ENCODE data around the gene CRTAC1. TPM values are rescaled to one million over a fixed set of nuclear protein-coding genes. Genes with fewer than 3 reads are reported as not detected.

Gene CRTAC1
- total and polyA plus RNA-seq, 10 of the 15 experiments (the other 5 are each of a cell fraction or from before 2014, with no cell fraction given): 0.10 TPM; not detected in 9

DNA sequence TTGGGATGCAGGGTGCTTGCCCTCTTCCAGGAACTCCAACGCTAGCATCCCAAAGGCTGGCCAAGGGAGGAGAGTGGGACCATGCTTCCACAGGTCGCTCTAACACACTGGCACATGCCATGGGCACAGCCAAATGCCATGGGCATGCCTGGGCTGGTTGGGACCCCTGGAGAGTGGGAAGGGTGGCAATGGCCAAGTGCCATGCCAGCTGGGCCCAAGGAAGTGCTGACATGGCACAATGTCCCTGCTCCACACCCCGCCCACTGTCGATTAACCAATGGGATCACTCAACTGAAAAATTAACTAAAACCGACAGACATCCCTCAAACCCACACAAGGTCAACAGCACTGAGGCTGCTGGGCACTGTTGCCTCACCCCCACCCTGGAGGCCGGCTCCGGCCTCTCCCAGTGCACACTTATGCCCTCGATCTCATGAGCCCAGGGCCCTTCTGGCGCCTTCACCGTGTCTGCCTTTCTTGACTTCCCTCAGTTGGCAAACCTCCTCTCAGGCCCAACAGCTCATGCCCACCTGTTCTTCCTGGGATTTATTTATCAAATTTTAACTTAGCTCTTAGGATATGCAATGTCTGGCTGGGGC is 97.4 kb downstream of the CRTAC1 start:
- ATAC-seq (no peak), DNase-seq (ENCODE audit: low read depth, low spot score) (no peak), FAIRE-seq (no peak)
- no peak overlapping the region for H3K4me3 ChIP-seq
- ChIA-PET SMC1A (ENCODE audit: uncharacterized antibody, unreplicated experiment) (interaction anchor here (0.7 kb wide), 1 partner anchor 169 kb away, joined by 3 read pairs; no protein-coding TSS in a partner anchor), POLR2A (no interaction called here), CTCF (interaction anchor here (0.8 kb wide), 1 partner anchor 18 kb away, joined by 3 read pairs; no protein-coding TSS in a partner anchor), RAD21 (ENCODE audit: unreplicated experiment) (no interaction called here)
- H3K4me2 ChIP-seq (ENCODE audit: control insufficient read depth, insufficient read depth): no peak overlapping the region
- no peak overlapping the region for H3K9ac ChIP-seq (ENCODE audit: control insufficient read depth, insufficient read depth, low read length)
- BruUV-seq (replicated peaks): no TSS peak
- TF ChIP-seq YBX1 (IDR thresholded peaks at IDR 0.05) (no peak), SP1 (IDR thresholded peaks at IDR 0.05; ENCODE audit: low read depth, low read length) (no peak)
- H3K9me3 ChIP-seq (replicated peaks; ENCODE audit: control insufficient read depth, insufficient read depth, low read length): no peaks in the 10 kb centered on the region
- 48% methylated on average over 10 of the region's 10 CpGs for WGBS (ENCODE audit: insufficient coverage, insufficient replicate concordance, low lambda C conversion rate, missing lambda C conversion rate)
- H2AFZ ChIP-seq (ENCODE audit: control insufficient read depth, low read depth, low read length): no peak overlapping the region
- in situ Hi-C loops (cut with MboI): no loop called here
- no peaks in the 10 kb centered on the region for H3K4me1 ChIP-seq (ENCODE audit: control insufficient read depth, insufficient read depth, low read length)
- H3K36me3 ChIP-seq (ENCODE audit: control insufficient read depth in 2 of 2, insufficient read depth in 2 of 2, low read length in 1 of 2): no peaks in the 10 kb centered on the region
- intact Hi-C loops (cut with micrococcal nuclease; ENCODE audit: unreplicated experiment): no loop called here
- peaks cover 0 to 3% of the 10 kb centered on the region in 2 experiments; a peak in 3 of 4 replicates for H3K27me3 ChIP-seq (replicated peaks in 1 of 2; ENCODE audit: control insufficient read depth in 2 of 2, insufficient read depth in 2 of 2, low read length in 1 of 2)
- H3K27ac ChIP-seq (ENCODE audit: control insufficient read depth, insufficient read depth): no peak overlapping the region
- no peaks in the 10 kb centered on the region for H3K79me2 ChIP-seq (ENCODE audit: control insufficient read depth, insufficient read depth, low read length)
- no peaks in the 10 kb centered on the region for H4K20me1 ChIP-seq (ENCODE audit: control insufficient read depth, insufficient read depth)

DNA sequence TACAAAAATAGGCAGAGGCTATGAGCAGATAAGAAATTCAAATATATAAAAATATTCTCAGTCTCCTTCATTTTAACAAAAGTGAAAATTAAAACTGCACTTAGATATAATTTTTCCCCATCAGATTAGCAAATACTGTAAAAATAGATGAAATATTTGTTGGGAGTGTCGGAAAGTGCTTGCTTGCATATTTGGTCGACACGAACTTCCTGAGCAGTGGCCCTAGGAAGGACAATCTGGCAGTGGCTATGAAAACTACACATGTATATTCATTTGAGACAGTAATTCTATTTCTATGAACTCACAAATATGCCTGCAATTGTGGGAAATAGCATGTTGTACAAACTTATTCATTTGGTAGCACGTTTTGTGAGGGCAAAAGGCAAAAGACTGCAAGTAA is 99.4 kb downstream of the CRTAC1 start:
- H3K79me2 ChIP-seq (ENCODE audit: control insufficient read depth, insufficient read depth, low read length): no peaks in the 10 kb centered on the region
- in situ Hi-C loops (cut with MboI) (no loop called here), intact Hi-C loops (cut with micrococcal nuclease; ENCODE audit: unreplicated experiment) (no loop called here)
- no peaks in the 10 kb centered on the region for H3K4me1 ChIP-seq (ENCODE audit: control insufficient read depth, insufficient read depth, low read length)
- H3K27ac ChIP-seq (ENCODE audit: control insufficient read depth, insufficient read depth): no peak overlapping the region
- CTCF ChIA-PET: interaction anchor here (1.1 kb wide), 1 partner anchor 111 kb away, joined by 3 read pairs; no protein-coding TSS in a partner anchor
- no peaks in the 10 kb centered on the region for H4K20me1 ChIP-seq (ENCODE audit: control insufficient read depth, insufficient read depth)
- H3K36me3 ChIP-seq (ENCODE audit: control insufficient read depth in 2 of 2, insufficient read depth in 2 of 2, low read length in 1 of 2): no peaks in the 10 kb centered on the region
- no TSS peak for BruUV-seq (replicated peaks)
- peaks cover 0 to 6% of the 10 kb centered on the region in 2 experiments; a peak in 3 of 4 replicates for H3K27me3 ChIP-seq (replicated peaks in 1 of 2; ENCODE audit: control insufficient read depth in 2 of 2, insufficient read depth in 2 of 2, low read length in 1 of 2)
- no peaks in the 10 kb centered on the region for H3K9me3 ChIP-seq (replicated peaks; ENCODE audit: control insufficient read depth, insufficient read depth, low read length)
- TF ChIP-seq, protein P1, sequence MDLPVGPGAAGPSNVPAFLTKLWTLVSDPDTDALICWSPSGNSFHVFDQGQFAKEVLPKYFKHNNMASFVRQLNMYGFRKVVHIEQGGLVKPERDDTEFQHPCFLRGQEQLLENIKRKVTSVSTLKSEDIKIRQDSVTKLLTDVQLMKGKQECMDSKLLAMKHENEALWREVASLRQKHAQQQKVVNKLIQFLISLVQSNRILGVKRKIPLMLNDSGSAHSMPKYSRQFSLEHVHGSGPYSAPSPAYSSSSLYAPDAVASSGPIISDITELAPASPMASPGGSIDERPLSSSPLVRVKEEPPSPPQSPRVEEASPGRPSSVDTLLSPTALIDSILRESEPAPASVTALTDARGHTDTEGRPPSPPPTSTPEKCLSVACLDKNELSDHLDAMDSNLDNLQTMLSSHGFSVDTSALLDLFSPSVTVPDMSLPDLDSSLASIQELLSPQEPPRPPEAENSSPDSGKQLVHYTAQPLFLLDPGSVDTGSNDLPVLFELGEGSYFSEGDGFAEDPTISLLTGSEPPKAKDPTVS (IDR thresholded peaks at IDR 0.05; ENCODE audit: low read depth, low read length): no peak
- TF ChIP-seq MEF2A (IDR thresholded peaks at IDR 0.05; ENCODE audit: insufficient read depth, low read depth, low read length) (no peak), BACH1 (IDR thresholded peaks at IDR 0.05; ENCODE audit: borderline replicate concordance) (no peak), TAF1 (IDR thresholded peaks at IDR 0.05; ENCODE audit: borderline replicate concordance, low read depth, low read length) (no peak)
- TF ChIP-seq, protein P2, sequence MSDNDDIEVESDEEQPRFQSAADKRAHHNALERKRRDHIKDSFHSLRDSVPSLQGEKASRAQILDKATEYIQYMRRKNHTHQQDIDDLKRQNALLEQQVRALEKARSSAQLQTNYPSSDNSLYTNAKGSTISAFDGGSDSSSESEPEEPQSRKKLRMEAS (IDR thresholded peaks at IDR 0.05; ENCODE audit: low read depth, low read length): no peak
- TF ChIP-seq, protein P3, sequence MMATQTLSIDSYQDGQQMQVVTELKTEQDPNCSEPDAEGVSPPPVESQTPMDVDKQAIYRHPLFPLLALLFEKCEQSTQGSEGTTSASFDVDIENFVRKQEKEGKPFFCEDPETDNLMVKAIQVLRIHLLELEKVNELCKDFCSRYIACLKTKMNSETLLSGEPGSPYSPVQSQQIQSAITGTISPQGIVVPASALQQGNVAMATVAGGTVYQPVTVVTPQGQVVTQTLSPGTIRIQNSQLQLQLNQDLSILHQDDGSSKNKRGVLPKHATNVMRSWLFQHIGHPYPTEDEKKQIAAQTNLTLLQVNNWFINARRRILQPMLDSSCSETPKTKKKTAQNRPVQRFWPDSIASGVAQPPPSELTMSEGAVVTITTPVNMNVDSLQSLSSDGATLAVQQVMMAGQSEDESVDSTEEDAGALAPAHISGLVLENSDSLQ (IDR thresholded peaks at IDR 0.05): no peak
- no peak for ATAC-seq
- H2AFZ ChIP-seq (ENCODE audit: control insufficient read depth, low read depth, low read length): no peak overlapping the region
- H3K4me2 ChIP-seq (ENCODE audit: control insufficient read depth, insufficient read depth): no peak overlapping the region
- H3K4me3 ChIP-seq: no peak overlapping the region
- H3K9ac ChIP-seq (ENCODE audit: control insufficient read depth, insufficient read depth, low read length): no peak overlapping the region
- SMC1A ChIA-PET (ENCODE audit: uncharacterized antibody, unreplicated experiment): no interaction called here
- DNase-seq (ENCODE audit: low read depth, low spot score): no peak
- no peak for FAIRE-seq
- RAD21 ChIA-PET (ENCODE audit: unreplicated experiment): no interaction called here
- POLR2A ChIA-PET: no interaction called here
- WGBS (ENCODE audit: insufficient coverage, insufficient replicate concordance, low lambda C conversion rate, missing lambda C conversion rate): 31% methylated on average over 4 of the region's 4 CpGs

Measured in GM12878 (cell line).